ENCODE data around the gene IP6K1.
A peak's percentile ranks its signal among the peaks of the same experiment; 100 is the strongest.

The IP6K1 gene

DNA sequence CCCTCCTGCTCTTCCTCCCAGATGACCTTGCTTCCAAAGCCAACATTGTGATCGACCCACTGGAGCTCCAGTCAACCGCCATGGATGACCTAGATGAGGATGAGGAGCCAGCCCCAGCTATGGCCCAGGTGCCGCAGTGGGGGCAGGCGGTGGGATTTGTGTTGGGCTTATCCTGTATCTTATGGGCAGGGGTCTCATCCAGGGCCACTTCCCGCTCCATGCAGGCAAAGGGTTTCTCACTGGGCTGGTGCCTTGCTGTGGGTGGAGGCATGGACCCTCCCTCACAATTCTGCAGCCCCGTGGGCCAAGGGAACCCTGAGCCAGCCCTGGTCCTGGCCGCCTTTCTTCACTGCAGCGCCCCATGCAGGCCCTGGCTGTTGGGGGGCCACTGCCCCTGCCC is 81.7 kb downstream of the IP6K1 start:
- TF ChIP-seq, protein P1, sequence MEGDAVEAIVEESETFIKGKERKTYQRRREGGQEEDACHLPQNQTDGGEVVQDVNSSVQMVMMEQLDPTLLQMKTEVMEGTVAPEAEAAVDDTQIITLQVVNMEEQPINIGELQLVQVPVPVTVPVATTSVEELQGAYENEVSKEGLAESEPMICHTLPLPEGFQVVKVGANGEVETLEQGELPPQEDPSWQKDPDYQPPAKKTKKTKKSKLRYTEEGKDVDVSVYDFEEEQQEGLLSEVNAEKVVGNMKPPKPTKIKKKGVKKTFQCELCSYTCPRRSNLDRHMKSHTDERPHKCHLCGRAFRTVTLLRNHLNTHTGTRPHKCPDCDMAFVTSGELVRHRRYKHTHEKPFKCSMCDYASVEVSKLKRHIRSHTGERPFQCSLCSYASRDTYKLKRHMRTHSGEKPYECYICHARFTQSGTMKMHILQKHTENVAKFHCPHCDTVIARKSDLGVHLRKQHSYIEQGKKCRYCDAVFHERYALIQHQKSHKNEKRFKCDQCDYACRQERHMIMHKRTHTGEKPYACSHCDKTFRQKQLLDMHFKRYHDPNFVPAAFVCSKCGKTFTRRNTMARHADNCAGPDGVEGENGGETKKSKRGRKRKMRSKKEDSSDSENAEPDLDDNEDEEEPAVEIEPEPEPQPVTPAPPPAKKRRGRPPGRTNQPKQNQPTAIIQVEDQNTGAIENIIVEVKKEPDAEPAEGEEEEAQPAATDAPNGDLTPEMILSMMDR (IDR thresholded peaks at IDR 0.05; ENCODE audit: borderline replicate concordance, control extremely low read depth, extremely low read depth, insufficient read depth, missing control alignments), result no peak
- DNase-seq (ENCODE audit: low spot score), result no peak
- in situ Hi-C loops (cut with MboI; ENCODE audit: low sequenced_read_pairs, unreplicated experiment), result no loop called here

DNA sequence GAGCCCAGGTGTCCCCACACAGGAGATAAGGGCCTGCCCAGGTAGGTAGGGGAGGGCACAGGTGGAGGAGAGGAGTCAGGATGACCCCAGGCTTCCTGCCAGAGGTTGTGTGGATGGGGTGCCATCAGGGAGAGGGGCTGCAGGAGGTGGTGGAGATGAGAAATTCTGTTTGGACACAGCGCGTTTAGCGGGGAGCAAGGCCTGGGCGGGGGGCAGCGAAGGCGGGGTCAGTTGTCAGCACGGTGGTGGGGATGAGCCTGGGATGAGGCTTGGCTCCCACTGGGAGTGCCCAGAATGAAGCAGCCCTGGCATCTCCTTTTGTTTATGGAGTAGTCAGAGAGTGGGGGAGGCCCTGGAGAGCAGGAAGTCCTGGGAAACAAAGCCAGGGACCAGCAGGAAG is 82.4 kb downstream of the IP6K1 start:
- in situ Hi-C loops (cut with MboI; ENCODE audit: low sequenced_read_pairs, unreplicated experiment), result no loop called here
- TF ChIP-seq, protein P1 (IDR thresholded peaks at IDR 0.05; ENCODE audit: borderline replicate concordance, control extremely low read depth, extremely low read depth, insufficient read depth, missing control alignments), result no peak
- no peak for DNase-seq (ENCODE audit: low spot score)

DNA sequence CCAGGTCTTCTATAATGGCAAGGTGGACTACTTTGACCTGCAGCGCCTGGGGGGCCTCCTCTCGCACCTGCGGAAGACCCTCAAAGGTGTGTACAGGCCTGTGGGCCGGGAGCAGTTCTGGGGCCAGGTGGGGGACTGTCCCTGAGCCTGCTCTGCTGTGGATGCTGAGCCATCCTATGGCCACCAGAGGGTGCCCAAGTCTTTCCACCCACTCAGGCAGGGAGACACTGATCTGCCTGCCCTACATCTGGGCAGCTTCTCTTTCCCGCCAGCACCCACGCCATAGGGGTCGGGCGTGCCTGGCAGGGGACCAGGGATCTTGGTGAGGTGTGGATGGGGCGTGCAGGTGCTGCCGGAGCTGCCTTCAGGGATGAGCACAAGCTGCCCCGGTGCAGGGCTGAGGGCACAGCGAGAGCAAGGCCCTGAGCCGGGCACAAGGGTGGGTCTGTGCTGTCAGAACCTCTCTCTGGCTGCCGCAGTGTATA is 82.9 kb downstream of the IP6K1 start:
- DNase-seq (ENCODE audit: low spot score), result peak; percentile 94
- in situ Hi-C loops (cut with MboI; ENCODE audit: low sequenced_read_pairs, unreplicated experiment), result no loop called here
- TF ChIP-seq, protein P1 (IDR thresholded peaks at IDR 0.05; ENCODE audit: borderline replicate concordance, control extremely low read depth, extremely low read depth, insufficient read depth, missing control alignments), result peak; percentile 94

DNA sequence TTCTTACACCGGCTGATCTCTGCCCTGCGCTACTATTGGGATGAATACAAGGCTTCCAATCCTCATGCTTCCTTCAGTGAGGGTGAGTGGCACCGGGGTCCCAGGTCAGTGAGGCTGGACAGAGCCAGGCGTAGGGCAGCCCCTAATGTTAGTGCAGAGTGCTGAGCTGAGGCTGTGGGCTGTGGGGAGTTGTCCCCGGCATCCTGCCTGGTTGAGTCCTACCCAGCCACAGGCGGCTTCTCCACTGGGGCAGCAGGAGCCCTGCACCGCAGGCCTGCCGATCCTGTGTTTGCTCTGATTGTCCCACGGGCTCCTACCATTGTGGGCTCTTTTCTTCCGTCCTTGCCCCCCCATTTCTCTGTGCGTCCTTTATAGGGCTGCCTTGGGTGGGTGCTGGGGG is 83.7 kb downstream of the IP6K1 start:
- in situ Hi-C loops (cut with MboI; ENCODE audit: low sequenced_read_pairs, unreplicated experiment), result no loop called here
- DNase-seq (ENCODE audit: low spot score), result no peak
- TF ChIP-seq, protein P1 (IDR thresholded peaks at IDR 0.05; ENCODE audit: borderline replicate concordance, control extremely low read depth, extremely low read depth, insufficient read depth, missing control alignments), result no peak

DNA sequence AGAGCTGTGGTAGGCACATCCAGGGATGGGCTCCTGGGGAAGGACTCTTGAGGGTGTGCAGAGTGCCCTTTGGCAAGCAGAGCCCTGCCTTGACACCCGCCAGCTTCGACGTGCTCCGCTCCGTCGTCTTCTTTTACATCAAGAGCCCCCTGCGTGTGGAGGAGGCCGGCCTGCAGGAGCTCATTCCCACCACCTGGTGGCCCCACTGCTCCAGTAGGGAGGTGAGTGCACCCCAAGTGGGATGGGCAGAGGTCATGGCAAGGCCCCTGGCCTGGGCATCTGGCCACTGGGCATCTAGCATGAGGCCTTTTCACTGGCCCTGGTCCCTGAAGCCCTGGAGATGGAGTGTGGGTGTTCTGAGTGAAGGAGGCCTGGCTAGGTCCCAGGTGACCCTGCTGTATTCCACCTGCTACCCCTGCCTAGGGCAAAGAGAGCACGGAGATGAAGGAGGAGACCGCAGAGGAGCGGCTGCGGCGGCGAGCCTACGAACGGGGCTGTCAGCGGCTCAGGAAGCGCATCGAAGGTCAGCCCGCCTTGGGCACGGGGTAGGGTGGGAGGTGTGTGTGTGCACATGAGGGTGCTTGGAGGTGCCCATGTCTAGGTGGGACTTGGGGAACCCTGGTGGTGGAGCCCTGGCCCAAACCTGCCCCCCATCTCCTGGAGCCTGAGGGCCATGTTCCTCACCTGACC is 84.8 kb downstream of the IP6K1 start:
- TF ChIP-seq, protein P1 (IDR thresholded peaks at IDR 0.05; ENCODE audit: borderline replicate concordance, control extremely low read depth, extremely low read depth, insufficient read depth, missing control alignments), result no peak
- in situ Hi-C loops (cut with MboI; ENCODE audit: low sequenced_read_pairs, unreplicated experiment), result no loop called here
- DNase-seq (ENCODE audit: low spot score), result no peak

DNA sequence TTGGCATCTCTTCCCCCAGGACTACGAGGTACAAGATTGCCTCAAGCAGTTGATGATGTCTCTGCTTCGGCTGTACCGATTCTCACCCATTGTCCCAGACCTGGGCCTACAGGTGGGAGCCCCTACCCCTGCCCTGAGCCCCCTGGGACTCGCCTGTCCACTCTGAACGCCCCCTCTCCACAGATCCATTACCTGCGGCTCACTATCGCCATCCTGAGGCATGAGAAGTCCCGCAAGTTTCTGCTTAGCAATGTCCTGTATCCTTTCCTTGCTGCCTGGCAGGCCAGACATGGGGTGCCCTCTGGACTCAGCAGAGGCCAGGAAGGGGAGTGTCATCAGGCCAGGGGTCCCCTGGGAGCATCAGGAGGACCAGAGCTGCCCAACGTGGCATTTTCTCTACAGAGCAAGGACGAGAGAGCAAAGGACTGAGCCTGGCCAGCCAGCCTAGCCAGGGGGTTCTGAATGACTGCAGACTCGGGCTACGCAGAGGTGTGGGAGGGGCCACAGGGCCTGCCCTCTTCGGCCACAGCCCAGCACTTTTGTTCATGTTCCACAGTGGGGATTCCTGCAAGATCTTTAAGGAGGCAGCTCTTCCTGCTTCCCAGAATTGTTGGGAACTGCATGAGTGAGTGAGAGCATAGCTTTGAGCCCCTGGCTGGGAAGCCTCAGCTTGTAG is 85.8 kb downstream of the IP6K1 start:
- TF ChIP-seq, protein P1 (IDR thresholded peaks at IDR 0.05; ENCODE audit: borderline replicate concordance, control extremely low read depth, extremely low read depth, insufficient read depth, missing control alignments), result no peak
- no peak for DNase-seq (ENCODE audit: low spot score)
- in situ Hi-C loops (cut with MboI; ENCODE audit: low sequenced_read_pairs, unreplicated experiment), result no loop called here
